AG20443 (cell line): ENCODE data around the gene KIF26B.

ENCODE experiments used
- DNase-seq: peaks from one replicate; pipeline ENCODE4 v3.0.0; 2012; ENCODE audit warnings: low spot score, mixed read lengths

Gene KIF26B

DNA sequence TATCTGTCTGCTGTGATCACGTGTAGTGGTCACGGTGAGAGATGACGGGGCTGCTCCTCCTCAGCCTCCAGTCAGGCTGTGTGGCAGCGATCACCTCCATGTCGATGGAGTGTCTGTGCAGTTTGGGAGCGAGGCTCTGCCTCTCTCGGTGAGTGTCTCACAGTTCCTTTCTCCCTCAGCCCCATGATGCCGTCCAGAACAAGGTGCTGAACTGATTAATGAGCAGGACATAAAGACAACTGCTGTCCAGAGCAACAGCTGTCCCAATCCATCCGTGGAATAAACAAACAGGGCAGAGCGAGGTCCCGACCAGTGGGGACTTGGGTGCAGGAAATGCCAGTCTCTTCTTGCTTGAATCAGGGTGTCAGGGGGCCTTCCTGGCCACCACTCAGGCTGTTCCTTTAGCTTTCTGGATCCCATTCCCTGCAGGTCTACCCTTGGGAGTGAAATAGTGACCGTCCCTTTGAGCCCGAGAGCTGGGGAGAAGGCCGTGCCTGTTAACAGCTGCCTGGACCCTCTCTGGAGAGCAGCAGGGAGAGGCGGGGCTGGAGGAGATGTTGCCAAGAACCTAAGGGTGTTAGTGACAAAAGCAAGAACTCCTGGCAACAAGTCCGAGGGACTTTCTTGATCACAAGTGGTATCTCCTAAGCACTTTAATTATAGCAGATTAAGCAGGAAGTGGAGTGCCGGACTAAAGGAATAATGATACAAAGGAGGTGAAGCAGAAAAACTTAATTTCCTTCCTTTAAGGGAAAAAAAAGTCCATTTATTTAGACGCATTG is 443.9 kb downstream of the KIF26B start:
- no peak for DNase-seq

DNA sequence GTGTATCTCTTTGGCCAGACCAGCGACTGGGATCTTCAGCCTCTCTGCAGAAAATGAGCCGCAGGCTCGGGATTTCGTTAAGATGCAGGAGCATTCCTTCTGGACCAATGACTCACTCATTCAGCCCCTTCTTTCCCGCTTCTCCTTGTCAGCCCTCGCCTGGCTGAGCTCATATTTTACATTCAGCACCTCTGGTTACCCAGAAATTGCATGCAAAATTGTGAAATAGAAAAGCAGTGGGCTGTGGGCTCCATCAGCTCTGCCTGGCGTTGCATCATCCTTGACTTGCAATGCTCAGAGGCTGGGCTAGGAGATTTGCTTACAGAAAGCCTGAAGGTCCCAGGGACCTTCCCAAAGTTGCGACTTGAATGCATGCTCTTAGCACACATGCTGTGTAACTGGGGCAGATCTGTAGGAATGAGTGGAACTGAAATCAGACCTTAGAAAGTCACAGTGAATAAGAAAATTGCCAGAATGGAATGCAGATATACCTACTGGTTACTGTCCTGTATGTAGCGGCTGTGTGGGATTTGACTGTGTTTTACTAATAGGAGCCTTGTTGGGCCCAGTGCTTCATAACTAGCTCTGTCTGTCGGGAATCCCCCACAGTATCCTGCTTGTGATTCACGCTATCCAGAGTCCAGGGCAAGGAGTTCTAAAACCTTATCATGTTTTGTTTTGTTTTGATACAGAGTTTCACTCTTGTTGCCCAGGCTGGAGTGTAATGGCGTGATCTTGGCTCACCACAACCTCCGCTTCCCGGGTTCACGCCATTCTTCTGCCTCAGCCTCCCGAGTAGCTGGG is 444.8 kb downstream of the KIF26B start:
- peak; percentile 89 for DNase-seq

DNA sequence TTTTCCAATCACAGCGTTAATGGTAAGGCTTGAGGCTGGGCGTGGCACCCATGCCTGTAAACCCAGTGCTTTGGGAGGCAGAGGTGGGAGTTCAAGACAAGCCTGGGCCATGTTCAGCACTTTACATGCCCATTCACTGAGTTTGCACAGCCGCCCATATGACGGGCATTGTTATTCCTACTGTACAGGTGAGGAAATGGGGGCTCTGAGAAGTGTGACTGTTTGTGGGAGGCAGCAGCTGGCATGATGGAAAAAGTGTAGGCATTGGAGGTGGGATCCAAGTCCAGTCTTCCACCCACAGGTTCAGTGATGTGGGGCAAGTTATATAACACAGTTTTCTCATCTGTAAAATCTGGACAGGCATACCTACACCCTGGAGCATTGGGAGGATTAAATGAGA is 445.9 kb downstream of the KIF26B start:
- no peak for DNase-seq

DNA sequence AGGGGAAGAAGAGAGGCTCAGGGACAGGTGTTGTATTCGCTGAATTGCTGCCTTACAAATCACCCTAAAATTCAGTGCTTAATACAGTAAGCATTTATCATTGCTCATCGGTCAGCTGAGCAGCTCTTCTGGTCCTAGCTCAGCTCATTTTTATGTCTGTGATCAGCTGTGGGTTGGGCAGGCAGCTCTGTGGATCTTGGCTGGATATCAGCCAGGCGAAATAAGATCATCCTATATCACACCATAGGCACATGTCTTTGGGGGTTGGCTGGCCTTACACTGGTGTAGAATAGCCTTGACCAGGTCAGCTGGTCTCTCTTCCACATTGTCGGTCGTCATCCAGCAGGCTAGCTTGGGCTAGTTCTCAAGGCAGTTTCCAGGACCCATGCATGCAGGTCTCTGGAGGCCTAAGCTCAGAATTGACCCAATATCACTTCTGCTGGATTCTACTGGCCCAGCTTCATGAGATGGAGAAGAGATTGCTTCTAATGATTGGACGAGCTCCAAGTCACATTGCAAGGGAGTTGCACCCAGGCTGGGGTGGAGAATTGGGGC is 448.6 kb downstream of the KIF26B start:
- no peak for DNase-seq

DNA sequence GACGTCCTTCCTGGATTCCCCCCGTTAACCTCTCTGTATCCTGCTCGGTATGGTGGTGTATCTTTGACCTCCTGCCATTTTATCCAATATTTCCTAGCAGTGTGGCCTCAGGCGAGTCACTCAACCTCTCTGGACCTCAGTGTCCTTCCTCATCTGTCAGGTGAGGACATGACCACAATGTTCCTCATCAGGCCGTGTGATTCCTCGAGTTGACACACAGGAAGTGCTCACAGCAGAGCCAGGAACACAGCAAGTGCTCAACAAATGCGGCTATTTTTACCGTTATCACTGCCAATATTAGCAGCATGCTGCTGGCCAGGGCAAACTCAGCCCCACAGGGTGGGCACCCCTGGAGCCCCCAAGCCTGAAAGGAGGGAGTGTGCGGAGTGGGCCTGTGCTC is 450.2 kb downstream of the KIF26B start:
- DNase-seq, result no peak

DNA sequence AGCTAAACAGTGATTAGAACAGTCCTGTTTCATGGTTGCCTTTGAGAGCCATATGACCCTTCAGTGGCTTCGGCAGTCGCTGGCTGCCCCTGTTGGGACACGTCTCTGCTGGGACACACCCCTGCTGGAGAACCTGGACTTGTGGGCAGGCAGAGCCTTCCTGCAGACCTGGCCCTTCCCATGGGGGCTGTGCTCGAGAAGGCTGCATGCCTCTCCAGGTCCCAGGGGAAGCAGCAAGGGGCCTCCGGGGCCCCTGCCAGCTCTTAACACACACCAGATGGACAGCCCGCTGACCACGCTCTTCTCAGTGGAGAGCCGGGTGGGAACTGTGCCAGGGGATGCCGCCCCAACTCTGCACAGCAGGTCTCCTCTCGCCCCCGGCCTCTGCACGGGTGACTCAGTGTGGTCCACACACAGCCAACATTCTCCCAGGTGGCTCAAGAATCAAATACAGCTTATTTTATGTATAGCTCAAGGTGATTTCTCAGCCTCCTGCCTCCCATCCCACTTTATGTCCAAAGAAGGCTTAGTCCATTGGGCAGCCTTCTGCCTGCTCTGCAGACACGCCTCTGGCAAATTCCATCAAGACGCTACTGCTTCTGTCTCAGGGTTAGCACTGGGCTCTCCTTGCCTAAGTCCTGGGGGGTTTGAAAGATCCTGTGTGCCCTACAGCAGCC is 450.8 kb downstream of the KIF26B start:
- DNase-seq, result peak; percentile 79

DNA sequence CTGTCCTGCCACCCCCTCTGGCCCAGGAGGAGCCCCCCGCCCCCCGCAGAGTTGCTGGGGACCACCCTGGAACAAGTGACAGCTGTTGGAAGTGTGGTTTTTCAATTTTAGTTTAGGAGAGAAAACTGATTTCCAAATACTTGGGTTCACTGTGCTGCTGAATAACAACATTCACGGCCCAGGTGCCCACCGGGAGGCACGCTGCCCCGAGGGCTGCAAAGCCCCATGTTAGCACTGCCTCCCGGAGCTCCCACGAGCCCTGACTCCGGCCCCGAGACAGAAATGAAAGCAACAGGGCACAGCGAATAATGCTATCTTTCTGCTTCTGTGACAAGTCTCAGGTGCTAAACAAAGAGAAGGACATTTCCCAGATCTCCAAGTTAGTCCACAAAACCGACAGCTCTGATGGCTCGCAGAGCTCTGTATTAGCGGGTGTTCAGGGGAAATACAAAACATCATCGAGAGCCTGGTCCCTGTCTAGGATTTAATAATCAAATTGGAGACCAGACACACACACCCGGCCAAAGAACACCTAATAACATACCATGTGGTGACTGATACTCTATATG is 451.5 kb downstream of the KIF26B start:
- no peak for DNase-seq

DNA sequence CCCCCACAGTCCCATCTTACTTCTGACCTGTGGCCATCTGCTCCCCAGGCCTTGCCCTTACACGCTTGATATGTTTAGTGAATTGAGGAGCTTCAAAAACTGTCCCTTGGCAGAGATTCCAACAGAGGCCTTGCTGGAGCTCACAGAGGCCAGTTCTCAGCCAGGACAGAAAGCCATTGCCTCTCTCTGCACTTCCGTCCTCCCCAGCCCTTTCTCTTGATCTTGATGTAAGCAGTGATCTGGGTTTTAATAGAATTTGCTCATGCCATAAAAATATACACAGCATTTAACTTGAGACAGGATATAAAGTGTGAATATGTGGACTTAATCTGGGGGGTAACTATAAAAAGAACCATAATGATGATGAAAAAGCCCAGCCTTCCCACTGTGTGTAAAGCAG is 453.5 kb downstream of the KIF26B start:
- no peak for DNase-seq

DNA sequence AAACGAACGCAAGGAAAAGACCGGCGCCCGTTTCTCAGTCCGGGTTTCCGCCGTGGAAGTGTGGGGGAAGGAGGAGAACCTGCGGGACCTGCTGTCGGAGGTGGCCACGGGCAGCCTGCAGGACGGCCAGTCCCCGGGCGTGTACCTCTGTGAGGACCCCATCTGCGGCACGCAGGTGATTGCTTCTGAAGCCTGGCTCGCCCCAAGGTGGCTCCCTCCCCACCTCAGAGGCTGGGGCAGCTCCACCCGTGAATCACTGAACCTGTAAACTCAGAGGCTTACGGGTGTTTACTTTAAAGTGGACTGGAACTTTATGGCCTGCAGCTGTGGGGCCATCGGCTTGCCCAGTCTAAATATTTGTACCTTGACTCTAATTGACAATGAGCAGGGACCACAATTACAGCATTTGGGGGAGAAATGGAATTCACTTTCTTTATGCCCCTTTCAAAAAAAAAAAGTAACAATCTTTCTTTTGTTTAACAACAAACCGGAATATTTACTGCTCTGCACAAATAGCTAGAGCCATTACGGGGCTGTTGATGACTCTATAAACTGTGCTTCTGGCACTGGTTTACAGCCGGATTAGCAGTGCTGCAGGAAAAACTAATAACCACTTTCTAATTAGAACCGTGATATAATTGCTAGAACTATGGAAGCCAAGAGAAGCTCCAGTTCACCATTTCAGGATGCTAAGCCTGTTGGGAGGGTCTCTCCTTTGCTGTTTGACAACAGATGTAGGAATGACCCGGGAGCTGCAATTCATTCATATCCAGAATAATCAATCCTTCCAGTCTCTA is 454.8 kb downstream of the KIF26B start:
- no peak for DNase-seq

DNA sequence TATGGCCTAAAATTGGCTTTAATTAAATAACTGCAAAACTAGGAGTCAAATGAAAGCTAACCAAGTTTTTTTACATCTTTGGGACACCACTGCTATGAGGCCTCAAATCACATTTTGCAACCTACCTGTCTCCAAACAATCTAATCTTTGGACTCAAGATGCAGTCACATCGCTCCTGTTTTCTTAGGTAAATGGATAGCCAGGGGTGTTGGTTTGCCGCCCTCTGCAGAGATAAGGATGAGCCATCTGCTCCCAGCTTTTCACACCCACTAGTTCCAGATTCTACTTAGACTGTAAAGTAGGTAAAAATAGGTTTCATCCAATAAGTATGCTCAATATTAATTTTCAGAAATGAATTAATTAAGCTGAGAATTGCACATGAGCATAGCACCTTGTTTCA is 456.5 kb downstream of the KIF26B start:
- no peak for DNase-seq

DNA sequence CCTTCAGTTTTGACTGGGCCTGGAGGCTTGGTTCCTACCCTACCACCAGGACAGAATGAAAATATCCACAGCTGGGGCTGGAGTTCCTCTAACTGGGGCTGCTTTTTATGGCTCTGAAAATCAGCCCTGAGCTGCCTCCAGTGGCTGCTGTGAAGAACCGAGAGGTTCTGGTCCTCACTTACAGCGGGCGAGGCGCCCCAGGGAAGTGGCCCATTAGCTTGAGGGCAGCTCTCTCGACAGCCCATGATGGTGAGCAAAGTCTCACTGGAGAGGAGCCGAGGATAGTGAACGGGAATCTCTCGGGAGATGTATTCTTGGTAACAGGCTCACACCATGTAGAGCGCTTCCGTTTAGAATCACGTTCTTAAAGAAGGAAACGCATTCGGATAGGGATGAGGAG is 459.7 kb downstream of the KIF26B start:
- DNase-seq, result no peak

DNA sequence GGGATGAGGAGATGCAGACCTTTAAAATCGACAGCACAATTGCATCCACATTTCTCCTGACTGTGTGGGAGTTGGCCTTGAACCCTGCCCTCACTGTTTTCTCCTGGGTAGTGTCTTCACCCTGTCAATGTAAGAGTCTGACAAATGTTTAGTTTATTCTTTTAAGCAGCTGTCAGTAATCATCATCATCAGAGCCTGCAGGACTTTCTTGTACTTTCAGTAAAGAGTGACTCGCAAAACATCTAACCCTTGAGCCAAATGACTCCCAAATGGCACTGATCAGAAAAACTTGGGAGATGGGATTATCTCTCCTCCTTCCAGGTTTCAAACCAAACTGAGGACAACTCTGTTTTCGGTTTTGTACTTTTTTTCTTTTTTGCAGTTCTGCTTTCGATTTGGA is 460.2 kb downstream of the KIF26B start:
- no peak for DNase-seq

DNA sequence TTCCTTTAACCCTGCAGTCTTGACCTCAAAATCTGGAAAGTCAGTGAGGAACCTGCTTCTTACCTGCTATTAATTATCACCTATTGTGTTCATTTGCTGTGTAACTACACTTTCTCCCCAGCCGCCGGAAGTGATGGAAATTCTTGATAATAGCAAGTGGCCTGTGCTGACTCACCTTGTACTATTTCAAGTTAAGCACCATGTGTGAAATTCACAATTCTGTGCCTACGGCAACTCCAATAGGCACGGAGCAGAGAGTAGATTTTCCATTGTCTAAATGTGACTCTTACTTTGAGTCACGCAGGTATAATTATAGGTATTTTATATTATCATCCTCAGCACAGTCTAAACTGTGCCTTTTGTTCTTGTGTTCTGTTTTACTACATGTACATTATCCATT is 466.8 kb downstream of the KIF26B start:
- no peak for DNase-seq

DNA sequence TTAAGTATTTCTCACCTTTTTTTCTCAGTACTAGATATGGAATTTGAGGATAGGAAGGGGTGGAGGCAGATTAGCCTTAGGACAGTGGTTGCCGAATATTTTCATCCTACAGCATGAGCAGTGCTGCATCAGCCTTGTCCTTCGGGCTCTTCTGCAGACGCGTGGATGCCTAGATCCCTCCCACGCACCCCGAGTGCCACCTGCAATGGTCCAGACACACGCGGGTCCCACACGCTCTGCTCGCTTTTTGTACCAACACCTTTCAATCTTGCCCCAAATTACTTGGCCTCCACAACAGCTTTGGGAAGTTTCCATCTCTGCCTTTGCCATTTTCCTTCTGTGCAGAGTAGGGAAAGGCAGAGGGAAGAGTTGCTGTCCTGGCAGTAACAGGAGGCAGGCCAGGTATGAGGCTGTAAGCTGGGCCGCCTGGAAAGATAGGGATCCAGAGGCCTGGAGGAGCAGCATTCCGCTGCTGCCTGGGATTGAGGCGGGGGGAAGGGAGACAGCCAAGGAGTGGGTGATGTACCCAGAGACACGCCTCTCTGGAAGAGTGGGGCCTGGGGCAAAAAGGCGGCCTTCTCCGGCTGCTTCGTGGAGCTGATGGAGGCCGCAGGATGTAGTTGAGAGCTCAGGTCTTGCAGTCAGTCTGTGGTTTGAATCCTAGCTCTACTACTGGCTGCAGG is 467.7 kb downstream of the KIF26B start:
- DNase-seq, result no peak

DNA sequence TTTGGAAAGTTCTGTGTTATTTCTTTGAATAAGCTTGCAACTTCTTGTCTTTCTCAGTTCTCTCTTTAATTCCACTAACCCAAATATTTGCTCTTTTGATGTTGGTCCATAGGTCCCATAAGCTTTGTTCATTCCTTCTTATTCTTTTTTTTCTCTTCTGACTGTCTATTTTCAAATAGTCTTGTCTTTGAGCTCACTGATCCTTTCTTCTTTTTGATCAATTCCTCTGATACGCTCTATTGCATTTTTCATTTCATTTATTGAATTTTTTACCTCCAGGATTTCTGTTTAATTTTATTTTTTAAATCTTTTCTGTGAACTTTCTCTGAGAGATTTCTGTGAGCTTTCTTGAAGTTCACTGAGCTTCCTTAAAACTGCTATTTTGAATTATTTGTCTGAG is 486.6 kb downstream of the KIF26B start:
- no peak for DNase-seq

DNA sequence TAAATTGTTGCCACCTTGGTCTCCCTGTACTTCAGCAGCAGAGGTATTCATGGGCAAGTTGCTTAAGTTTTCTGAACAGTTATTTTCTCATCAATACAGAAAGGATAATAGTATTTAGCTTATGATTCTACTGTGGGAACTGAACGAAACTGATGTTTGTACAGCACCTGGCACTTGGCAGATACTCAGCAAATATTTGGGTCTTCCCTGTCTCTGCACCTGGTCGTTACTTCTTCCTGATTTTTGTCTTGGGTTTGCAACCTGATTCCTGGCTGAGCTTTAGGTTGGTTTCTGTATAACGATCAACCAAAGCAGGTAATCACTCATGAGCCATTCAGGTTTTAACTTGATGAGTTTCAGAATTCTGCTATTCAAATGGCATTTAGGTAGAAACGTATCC is 490.6 kb downstream of the KIF26B start:
- no peak for DNase-seq

DNA sequence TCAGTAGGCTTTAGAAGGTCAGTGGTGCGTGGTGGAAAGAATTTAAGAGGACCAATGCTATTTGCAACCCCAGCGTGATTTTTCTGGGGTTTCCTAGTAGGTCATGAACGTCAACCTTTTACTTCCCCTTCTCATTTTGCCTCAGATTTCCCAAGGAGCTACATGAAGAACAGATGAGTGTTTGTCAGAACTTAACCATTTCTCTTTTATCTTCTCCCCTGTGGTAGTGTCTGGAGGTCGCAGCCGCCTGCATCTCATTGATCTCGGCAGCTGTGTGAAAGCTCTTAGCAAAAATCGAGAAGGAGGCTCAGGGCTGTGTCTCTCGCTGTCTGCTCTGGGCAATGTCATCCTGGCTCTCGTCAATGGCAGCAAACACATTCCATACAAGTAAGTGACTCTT is 491.1 kb downstream of the KIF26B start:
- DNase-seq, result no peak

DNA sequence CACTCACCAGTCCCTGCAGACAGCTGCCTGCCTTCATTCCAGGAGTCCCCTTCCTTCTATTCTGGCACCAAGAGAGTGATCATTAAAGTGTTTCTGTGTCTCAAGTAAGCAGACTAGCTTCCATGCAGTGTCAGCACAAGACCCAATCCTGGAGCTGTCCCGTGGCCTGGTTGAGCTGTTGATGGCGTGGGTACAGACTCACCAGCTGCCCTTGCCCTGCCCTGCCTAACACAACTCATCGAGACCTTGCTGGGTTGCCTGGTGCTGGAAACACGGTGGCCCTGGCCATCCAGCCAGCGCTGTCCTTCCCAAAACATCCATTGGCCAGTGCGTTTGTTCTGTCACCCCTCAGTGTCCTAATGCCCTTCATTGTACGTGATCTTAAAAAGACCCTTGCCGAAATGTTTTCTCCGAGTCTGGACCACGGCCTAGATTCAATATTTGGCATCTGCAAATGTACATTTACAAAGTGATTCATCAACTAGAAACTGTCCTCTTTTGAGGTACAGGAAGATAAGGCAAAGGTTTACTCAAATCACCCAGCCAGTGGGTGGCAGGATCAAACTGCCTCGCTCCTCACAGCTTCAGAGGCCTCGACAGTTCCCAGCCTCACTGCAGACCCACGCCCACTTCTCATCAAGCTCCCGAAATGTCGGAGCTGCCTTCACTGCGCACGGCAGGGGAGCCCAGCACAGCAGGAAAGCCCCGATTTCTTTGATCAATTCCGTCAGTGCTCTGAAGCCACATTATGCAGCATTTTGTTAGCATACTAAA is 494.2 kb downstream of the KIF26B start:
- no peak for DNase-seq

DNA sequence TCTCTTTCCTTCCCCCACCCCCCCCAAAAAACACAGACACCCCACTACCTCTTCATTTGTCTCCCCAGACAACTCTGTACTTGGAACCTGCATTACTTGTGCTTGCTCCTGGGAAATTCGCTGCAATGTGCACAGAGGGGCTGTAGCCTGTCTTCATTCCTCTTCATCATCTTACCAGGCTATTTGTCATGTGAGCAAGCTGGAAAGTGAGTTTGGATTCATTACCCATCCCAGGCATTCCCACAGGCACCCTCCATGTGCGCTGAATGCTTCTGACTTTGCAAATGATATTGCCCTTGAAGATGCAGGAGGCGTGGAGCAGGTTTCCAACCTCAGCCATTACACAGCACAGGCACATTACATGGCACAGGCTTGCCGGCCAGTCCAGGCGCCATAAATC is 494.9 kb downstream of the KIF26B start:
- no peak for DNase-seq

DNA sequence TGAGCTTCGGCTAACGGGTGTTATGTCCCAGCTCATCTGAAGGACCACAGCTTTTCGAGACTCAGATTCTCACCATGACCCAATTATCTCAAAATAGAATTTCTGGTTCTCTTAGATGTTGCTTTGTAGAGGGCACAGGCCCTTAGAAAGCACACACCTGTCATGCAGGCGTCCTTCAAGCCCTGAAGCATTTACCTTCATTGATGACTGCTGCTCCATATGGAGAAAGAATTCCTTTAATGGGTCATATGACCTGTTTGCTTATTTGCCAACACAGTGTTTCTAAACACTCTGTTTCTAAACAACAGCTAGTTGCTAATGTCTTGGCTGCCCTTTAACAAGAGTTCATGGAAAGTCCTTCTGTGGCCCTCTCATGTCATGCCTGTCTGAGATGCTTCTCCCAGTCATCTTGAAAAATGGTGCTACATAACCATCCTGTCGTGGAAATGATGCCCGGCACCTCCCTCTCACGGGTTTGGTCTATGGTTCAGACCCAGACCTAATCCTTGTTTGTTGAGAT is 495.7 kb downstream of the KIF26B start:
- DNase-seq, result no peak
